SK-N-SH treated with all-trans-retinoic acid at 6 μM for 48 hours (cell line): ENCODE data around the gene SLC24A5.

Source experiments
- ATAC-seq: fragments of 200-7000 bp; cut with Tn5 transposase; 3 replicates; pipeline ENCODE4 v1.9.1; 2020; ENCODE audit warnings: mild to moderate bottlenecking, moderate library complexity
- ARNTL ChIP-seq: fragments of 450-650 bp; formaldehyde crosslinking; IDR thresholded peaks from 2 replicates; pipeline ENCODE4 v1.5.0; 2020; ENCODE audit warnings: low read depth, mild to moderate bottlenecking, moderate library complexity, borderline replicate concordance
- BACH2 ChIP-seq: fragments of 250-450 bp; sonication (Bioruptor Pico); IDR thresholded peaks from 2 replicates; pipeline ENCODE4 v1.9.0; 2021; ENCODE audit warnings: mild to moderate bottlenecking, borderline replicate concordance
- CREB5 ChIP-seq: fragments of 250-450 bp; sonication (Bioruptor Pico); IDR thresholded peaks from 2 replicates; pipeline ENCODE4 v1.5.1; 2020; ENCODE audit warnings: low read depth, mild to moderate bottlenecking, moderate library complexity
- CSDC2 ChIP-seq: fragments of 250-450 bp; sonication (Bioruptor Pico); IDR thresholded peaks from 2 replicates; pipeline ENCODE4 v1.5.0; 2020; ENCODE audit warnings: mild to moderate bottlenecking, moderate library complexity
- ESRRG ChIP-seq: fragments of 250-450 bp; sonication (Bioruptor Pico); IDR thresholded peaks from 2 replicates; pipeline ENCODE4 v1.6.1; 2021; ENCODE audit warnings: mild to moderate bottlenecking
- GLIS3 ChIP-seq: fragments of 250-450 bp; sonication (Bioruptor Pico); IDR thresholded peaks from 2 replicates; pipeline ENCODE4 v1.5.0; 2020; ENCODE audit warnings: mild to moderate bottlenecking, moderate library complexity
- ISL1 ChIP-seq: fragments of 250-450 bp; sonication (Bioruptor Pico); IDR thresholded peaks from 2 replicates; pipeline ENCODE4 v2.1.2; 2022; ENCODE audit warnings: mild to moderate bottlenecking, moderate library complexity
- OSR1 ChIP-seq: fragments of 250-450 bp; sonication (Bioruptor Pico); IDR thresholded peaks from 2 replicates; pipeline ENCODE4 v1.8.0; 2022; ENCODE audit warnings: moderate library complexity, mild to moderate bottlenecking, inconsistent platforms
- POU6F1 ChIP-seq: fragments of 250-450 bp; sonication (Bioruptor Pico); IDR thresholded peaks from 2 replicates; pipeline ENCODE4 v1.8.0; 2021; ENCODE audit warnings: low read depth, mild to moderate bottlenecking, moderate library complexity, borderline replicate concordance
- RARB ChIP-seq: fragments of 250-450 bp; sonication (Bioruptor Pico); IDR thresholded peaks from 2 replicates; pipeline ENCODE4 v1.8.0; 2021; ENCODE audit warnings: mild to moderate bottlenecking, moderate library complexity
- SNAI2 ChIP-seq: fragments of 250-450 bp; sonication (Bioruptor Pico); IDR thresholded peaks from 2 replicates; pipeline ENCODE4 v1.5.0; 2020; ENCODE audit warnings: mild to moderate bottlenecking, moderate library complexity
- TCF4 ChIP-seq: fragments of 250-450 bp; sonication (Bioruptor Pico); IDR thresholded peaks from 2 replicates; pipeline ENCODE4 v1.8.0; 2021; ENCODE audit warnings: mild to moderate bottlenecking, moderate library complexity, borderline replicate concordance
- TOX ChIP-seq: fragments of 250-450 bp; sonication (Bioruptor Pico); IDR thresholded peaks from 2 replicates; pipeline ENCODE4 v1.8.0; 2021; ENCODE audit warnings: mild to moderate bottlenecking, moderate library complexity, borderline replicate concordance
- ZC3H10 ChIP-seq: fragments of 250-450 bp; sonication (Bioruptor Pico); IDR thresholded peaks from 2 replicates; pipeline ENCODE4 v1.5.1; 2021; ENCODE audit warnings: mild to moderate bottlenecking, moderate library complexity
- ZFP3 ChIP-seq: fragments of 250-450 bp; sonication (Bioruptor Pico); IDR thresholded peaks from 2 replicates; pipeline ENCODE4 v1.5.0; 2020; ENCODE audit warnings: mild to moderate bottlenecking, moderate library complexity
- ZFP30 ChIP-seq: fragments of 450-650 bp; formaldehyde crosslinking; IDR thresholded peaks from 2 replicates; pipeline ENCODE4 v1.5.0; 2022; ENCODE audit warnings: mild to moderate bottlenecking, moderate library complexity
- ZNF565 ChIP-seq: fragments of 450-650 bp; formaldehyde crosslinking; conservative IDR thresholded peaks from 2 replicates; pipeline ENCODE4 v1.5.0; 2020; ENCODE audit warnings: low read depth, mild to moderate bottlenecking, moderate library complexity
- ZNF70 ChIP-seq: fragments of 450-650 bp; formaldehyde crosslinking; IDR thresholded peaks from 2 replicates; pipeline ENCODE4 v1.5.0; 2020; ENCODE audit warnings: mild to moderate bottlenecking, moderate library complexity
- ZNF8 ChIP-seq: fragments of 450-650 bp; formaldehyde crosslinking; IDR thresholded peaks from 2 replicates; pipeline ENCODE4 v1.5.0; 2020; ENCODE audit warnings: mild to moderate bottlenecking, moderate library complexity
- TF ChIP-seq, protein P1 (sequence below): fragments of 250-450 bp; sonication (Bioruptor Pico); IDR thresholded peaks from 2 replicates; pipeline ENCODE4 v1.5.0; 2020; ENCODE audit warnings: mild to moderate bottlenecking, moderate library complexity
- TF ChIP-seq, protein P2 (sequence below): fragments of 250-450 bp; sonication (Bioruptor Pico); IDR thresholded peaks from 2 replicates; pipeline ENCODE4 v1.8.0; 2020; ENCODE audit warnings: mild to moderate bottlenecking, moderate library complexity, borderline replicate concordance
- TF ChIP-seq, protein P3 (sequence below): fragments of 250-450 bp; sonication (Bioruptor Pico); IDR thresholded peaks from 2 replicates; pipeline ENCODE4 v1.5.1; 2021; ENCODE audit warnings: mild to moderate bottlenecking, moderate library complexity

Gene SLC24A5

GRCh38 chr15:48149858-48150257, 29.1 kb downstream of the SLC24A5 start:
- peak; percentile 89 for ATAC-seq
- TF ChIP-seq OSR1 (no peak), ZNF565 (CRISPR knock-in tag) (no peak), CSDC2 (no peak), ESRRG (CRISPR knock-in tag) (no peak), TCF4 (no peak), CREB5 (no peak), ISL1 (CRISPR knock-in tag) (no peak), GLIS3 (CRISPR knock-in tag) (no peak), BACH2 (no peak), ZC3H10 (CRISPR knock-in tag) (no peak), POU6F1 (CRISPR knock-in tag) (no peak), ZNF70 (CRISPR knock-in tag) (no peak), SNAI2 (no peak), RARB (CRISPR knock-in tag) (no peak), ZFP3 (CRISPR knock-in tag) (no peak), ZNF8 (CRISPR knock-in tag) (no peak)
- TF ChIP-seq, protein P1, sequence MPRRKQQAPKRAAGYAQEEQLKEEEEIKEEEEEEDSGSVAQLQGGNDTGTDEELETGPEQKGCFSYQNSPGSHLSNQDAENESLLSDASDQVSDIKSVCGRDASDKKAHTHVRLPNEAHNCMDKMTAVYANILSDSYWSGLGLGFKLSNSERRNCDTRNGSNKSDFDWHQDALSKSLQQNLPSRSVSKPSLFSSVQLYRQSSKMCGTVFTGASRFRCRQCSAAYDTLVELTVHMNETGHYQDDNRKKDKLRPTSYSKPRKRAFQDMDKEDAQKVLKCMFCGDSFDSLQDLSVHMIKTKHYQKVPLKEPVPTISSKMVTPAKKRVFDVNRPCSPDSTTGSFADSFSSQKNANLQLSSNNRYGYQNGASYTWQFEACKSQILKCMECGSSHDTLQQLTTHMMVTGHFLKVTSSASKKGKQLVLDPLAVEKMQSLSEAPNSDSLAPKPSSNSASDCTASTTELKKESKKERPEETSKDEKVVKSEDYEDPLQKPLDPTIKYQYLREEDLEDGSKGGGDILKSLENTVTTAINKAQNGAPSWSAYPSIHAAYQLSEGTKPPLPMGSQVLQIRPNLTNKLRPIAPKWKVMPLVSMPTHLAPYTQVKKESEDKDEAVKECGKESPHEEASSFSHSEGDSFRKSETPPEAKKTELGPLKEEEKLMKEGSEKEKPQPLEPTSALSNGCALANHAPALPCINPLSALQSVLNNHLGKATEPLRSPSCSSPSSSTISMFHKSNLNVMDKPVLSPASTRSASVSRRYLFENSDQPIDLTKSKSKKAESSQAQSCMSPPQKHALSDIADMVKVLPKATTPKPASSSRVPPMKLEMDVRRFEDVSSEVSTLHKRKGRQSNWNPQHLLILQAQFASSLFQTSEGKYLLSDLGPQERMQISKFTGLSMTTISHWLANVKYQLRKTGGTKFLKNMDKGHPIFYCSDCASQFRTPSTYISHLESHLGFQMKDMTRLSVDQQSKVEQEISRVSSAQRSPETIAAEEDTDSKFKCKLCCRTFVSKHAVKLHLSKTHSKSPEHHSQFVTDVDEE = no peak
- TF ChIP-seq, protein P2, sequence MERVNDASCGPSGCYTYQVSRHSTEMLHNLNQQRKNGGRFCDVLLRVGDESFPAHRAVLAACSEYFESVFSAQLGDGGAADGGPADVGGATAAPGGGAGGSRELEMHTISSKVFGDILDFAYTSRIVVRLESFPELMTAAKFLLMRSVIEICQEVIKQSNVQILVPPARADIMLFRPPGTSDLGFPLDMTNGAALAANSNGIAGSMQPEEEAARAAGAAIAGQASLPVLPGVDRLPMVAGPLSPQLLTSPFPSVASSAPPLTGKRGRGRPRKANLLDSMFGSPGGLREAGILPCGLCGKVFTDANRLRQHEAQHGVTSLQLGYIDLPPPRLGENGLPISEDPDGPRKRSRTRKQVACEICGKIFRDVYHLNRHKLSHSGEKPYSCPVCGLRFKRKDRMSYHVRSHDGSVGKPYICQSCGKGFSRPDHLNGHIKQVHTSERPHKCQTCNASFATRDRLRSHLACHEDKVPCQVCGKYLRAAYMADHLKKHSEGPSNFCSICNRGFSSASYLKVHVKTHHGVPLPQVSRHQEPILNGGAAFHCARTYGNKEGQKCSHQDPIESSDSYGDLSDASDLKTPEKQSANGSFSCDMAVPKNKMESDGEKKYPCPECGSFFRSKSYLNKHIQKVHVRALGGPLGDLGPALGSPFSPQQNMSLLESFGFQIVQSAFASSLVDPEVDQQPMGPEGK (CRISPR knock-in tag) = no peak
- TF ChIP-seq, all 23 proteins: peak for 0

GRCh38 chr15:48153526-48153925, 32.7 kb downstream of the SLC24A5 start:
- TF ChIP-seq BACH2 = no peak
- no peak for TF ChIP-seq ZFP3 (CRISPR knock-in tag)
- TF ChIP-seq, protein P2 (CRISPR knock-in tag) = no peak
- TF ChIP-seq ISL1 (CRISPR knock-in tag) = no peak
- TF ChIP-seq CREB5 = no peak
- TF ChIP-seq ARNTL (CRISPR knock-in tag) = no peak
- no peak for TF ChIP-seq TCF4
- TF ChIP-seq TOX (CRISPR knock-in tag) = no peak
- TF ChIP-seq, protein P1 = no peak
- TF ChIP-seq ZFP30 (CRISPR knock-in tag) = no peak
- TF ChIP-seq, protein P3, sequence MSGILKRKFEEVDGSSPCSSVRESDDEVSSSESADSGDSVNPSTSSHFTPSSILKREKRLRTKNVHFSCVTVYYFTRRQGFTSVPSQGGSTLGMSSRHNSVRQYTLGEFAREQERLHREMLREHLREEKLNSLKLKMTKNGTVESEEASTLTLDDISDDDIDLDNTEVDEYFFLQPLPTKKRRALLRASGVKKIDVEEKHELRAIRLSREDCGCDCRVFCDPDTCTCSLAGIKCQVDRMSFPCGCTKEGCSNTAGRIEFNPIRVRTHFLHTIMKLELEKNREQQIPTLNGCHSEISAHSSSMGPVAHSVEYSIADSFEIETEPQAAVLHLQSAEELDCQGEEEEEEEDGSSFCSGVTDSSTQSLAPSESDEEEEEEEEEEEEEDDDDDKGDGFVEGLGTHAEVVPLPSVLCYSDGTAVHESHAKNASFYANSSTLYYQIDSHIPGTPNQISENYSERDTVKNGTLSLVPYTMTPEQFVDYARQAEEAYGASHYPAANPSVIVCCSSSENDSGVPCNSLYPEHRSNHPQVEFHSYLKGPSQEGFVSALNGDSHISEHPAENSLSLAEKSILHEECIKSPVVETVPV (CRISPR knock-in tag) = no peak
- no peak for TF ChIP-seq GLIS3 (CRISPR knock-in tag)
- TF ChIP-seq RARB (CRISPR knock-in tag) = no peak
- TF ChIP-seq ZNF565 (CRISPR knock-in tag) = no peak
- TF ChIP-seq ESRRG (CRISPR knock-in tag) = no peak

More at GRCh38 chr15:48153526-48153925, 32.7 kb downstream of the SLC24A5 start:
- no peak for ATAC-seq
